Omental fat pad (tissue), 4 donors: ENCODE data around the gene C5orf58. TPM values are rescaled to one million over a fixed set of nuclear protein-coding genes. Genes with fewer than 3 reads are reported as not detected.

Experiments used
- ATAC-seq: fragments of 150-250 bp; one replicate; pipeline ENCODE4 v1.9.1; 2016; ENCODE audit warnings: mild to moderate bottlenecking, moderate library complexity; ENCODE audit not compliant: low FRiP score
- DNase-seq: peaks from one replicate; pipeline ENCODE4 v3.0.0-alpha.2; 2019; ENCODE audit warnings: low spot score
- CTCF ChIP-seq, 3 donors: fragments of 450-650 bp; IDR thresholded peaks; one replicate each; pipeline ENCODE4 v1.5.1; 2016 to 2017; ENCODE audit warnings: antibody characterized with exemption in 3 of 3, mild to moderate bottlenecking in 3 of 3, moderate library complexity in 2 of 3
- total RNA-seq, 4 donors: library from RNA; depleted of rRNA; stranded (reverse); fragments of >200 nt; gene quantifications; one replicate each; pipeline ENCODE4 v1.1.0, GENCODE V29; 2016

The C5orf58 gene
- total RNA-seq, 4 donors from 2014 or later, result not detected

GRCh38 chr5:170252720-170253350, 20.1 kb downstream of the C5orf58 start:
- TF ChIP-seq CTCF (IDR thresholded peaks at IDR 0.05), result no peak
- DNase-seq (no peak), ATAC-seq (no peak)

GRCh38 chr5:170254056-170254455, 21.3 kb downstream of the C5orf58 start:
- no peak for DNase-seq
- no peak for ATAC-seq
- TF ChIP-seq CTCF (IDR thresholded peaks at IDR 0.05), result no peak

- ATAC-seq (no peak), DNase-seq (no peak)
- TF ChIP-seq CTCF (IDR thresholded peaks at IDR 0.05), result no peak
Observed at GRCh38 chr5:170256571-170256970, 23.8 kb downstream of the C5orf58 start.

GRCh38 chr5:170257370-170257769, 24.6 kb downstream of the C5orf58 start:
- ATAC-seq, result no peak
- no peak for TF ChIP-seq CTCF (IDR thresholded peaks at IDR 0.05)
- no peak for DNase-seq

- ATAC-seq, result no peak
- no peak for DNase-seq
- no peak for TF ChIP-seq CTCF (IDR thresholded peaks at IDR 0.05)
Observed at GRCh38 chr5:170261528-170262043, 28.8 kb downstream of the C5orf58 start.

- no peak for DNase-seq
- no peak for ATAC-seq
- no peak for TF ChIP-seq CTCF (IDR thresholded peaks at IDR 0.05)
Observed at GRCh38 chr5:170262061-170263045, 29.6 kb downstream of the C5orf58 start.
